Lung (tissue), 12 donors: ENCODE data around the gene HOXA9. TPM values are rescaled to one million over a fixed set of nuclear protein-coding genes. Genes with fewer than 3 reads are reported as not detected.

Source experiments
- ATAC-seq: fragments of 200-7000 bp; cut with Tn5 transposase; one replicate; pipeline ENCODE4 v1.9.1; 2020; ENCODE audit warnings: moderate number of reproducible peaks; ENCODE audit not compliant: insufficient read depth, low FRiP score
- DNase-seq, 3 donors: peaks; one replicate each; pipeline ENCODE4 v3.0.0-alpha.2; 2013 to 2017
- H3K27ac ChIP-seq, 2 donors: one replicate each; pipeline ENCODE4 v1.5.1; 2013; ENCODE audit warnings: mild to moderate bottlenecking in 2 of 2, moderate library complexity in 2 of 2, control low read depth in 1 of 2, inconsistent platforms in 1 of 2, low read depth in 1 of 2, low read length in 1 of 2
- H3K27me3 ChIP-seq, 3 donors: one replicate each; pipeline ENCODE4 v1.5.1; 2013; ENCODE audit warnings: low read length in 2 of 3; ENCODE audit not compliant: control insufficient read depth in 3 of 3, insufficient read depth in 3 of 3
- H3K36me3 ChIP-seq, 4 donors: one replicate each; pipeline ENCODE4 v1.5.1; 2013; ENCODE audit warnings: low read length in 4 of 4, mild to moderate bottlenecking in 1 of 4, moderate library complexity in 1 of 4; ENCODE audit not compliant: control insufficient read depth in 4 of 4, insufficient read depth in 4 of 4
- H3K4me1 ChIP-seq, 5 donors: one replicate each; pipeline ENCODE4 v1.5.1; 2013; ENCODE audit warnings: low read length in 5 of 5, mild to moderate bottlenecking in 2 of 5, moderate library complexity in 1 of 5; ENCODE audit not compliant: control insufficient read depth in 5 of 5, insufficient read depth in 5 of 5
- H3K4me3 ChIP-seq: one replicate; pipeline ENCODE4 v1.5.1; 2013; ENCODE audit warnings: mild to moderate bottlenecking, control low read depth, moderate library complexity
- H3K9ac ChIP-seq, 2 donors: one replicate each; pipeline ENCODE4 v1.5.1; 2013; ENCODE audit warnings: low read length in 2 of 2, control low read depth in 1 of 2; ENCODE audit not compliant: insufficient read depth in 1 of 2
- H3K9me3 ChIP-seq, 4 donors: one replicate each; pipeline ENCODE4 v1.5.1; 2013; ENCODE audit warnings: low read length in 3 of 4, mild to moderate bottlenecking in 1 of 4, moderate library complexity in 1 of 4; ENCODE audit not compliant: control insufficient read depth in 4 of 4, insufficient read depth in 3 of 4
- CTCF ChIP-seq: IDR thresholded peaks from 2 replicates; pipeline ENCODE4 v1.5.1; 2012; ENCODE audit warnings: mild to moderate bottlenecking; ENCODE audit errors: control extremely low read depth, extremely low read depth
- WGBS, 2 donors: extraction: QIAGEN DNeasy Blood & Tissue Kit; methylation state at CpG; one replicate each; pipeline ENCODE4 v1.1.7; 2013; 5-methylcytosine and 5-hydroxymethylcytosine counted together
- polyA plus RNA-seq, 2 donors: library from polyadenylated mRNA; stranded (reverse); fragments of 200-250 nt; gene quantifications; one replicate each; pipeline ENCODE4 v1.2.1, GENCODE V29; 2013
- total RNA-seq, 2 donors: library from RNA; depleted of rRNA in 1 of 2; stranded (reverse); fragments of >200 nt in 1 of 2; gene quantifications; one replicate each; pipeline ENCODE4 v1.2.1, GENCODE V29; 2014 to 2021
- donor health status: control.
- donor health status: control.
- donor health status: Bipolar disorder and iron deficiency.
- donor health status: healthy.
- donor health status: DM: yes; HTN: yes; CAD: no.

The HOXA9 gene
- total and polyA plus RNA-seq, 4 donors = 0.11 to 0.85 (median 0.43) TPM

GRCh38 chr7:27140126-27140857, 25.0 kb downstream of the HOXA9 start:
- Histone ChIP-seq H3K27me3 (peaks cover 0 to 40% (median 11%) of the 10 kb centered on the region in 3 donors), H3K27ac (peak overlapping the region in 1 of 2 donors; percentile 87), H3K9ac (peak overlapping the region; percentile 82 to 100), H3K36me3 (peaks cover 0 to 45% (median 11%) of the 10 kb centered on the region in 4 donors), H3K4me3 (peak overlapping the region; percentile 51), H3K4me1 (peaks cover 0 to 57% (median 0%) of the 10 kb centered on the region in 5 donors), H3K9me3 (no peaks in the 10 kb centered on the region)
- ATAC-seq (no peak), DNase-seq (peak in 2 of 3 donors; percentile 29 to 78)
- TF ChIP-seq CTCF = no peak
- WGBS, 2 donors = 45 to 64% methylated on average over 15 of the region's 15 CpGs

- peaks cover 0 to 61% (median 0%) of the 10 kb centered on the region in 5 donors for H3K4me1 ChIP-seq
- H3K9me3 ChIP-seq = no peaks in the 10 kb centered on the region
- peak overlapping the region in 1 of 2 donors; percentile 87 for H3K27ac ChIP-seq
- DNase-seq (peak; percentile 54 to 79 (median 61)), ATAC-seq (no peak)
- WGBS, 2 donors = 41 to 69% methylated on average over 52 to 53 of the region's 53 CpGs
- peaks cover 0 to 42% (median 12%) of the 10 kb centered on the region in 4 donors for H3K36me3 ChIP-seq
- peak overlapping the region; percentile 82 to 100 for H3K9ac ChIP-seq
- TF ChIP-seq CTCF = no peak
- peaks cover 0 to 42% (median 11%) of the 10 kb centered on the region in 3 donors for H3K27me3 ChIP-seq
- H3K4me3 ChIP-seq = peak overlapping the region; percentile 51
Measured at GRCh38 chr7:27139334-27140125, 25.8 kb downstream of the HOXA9 start.

- Histone ChIP-seq H3K27ac (peak overlapping the region in 1 of 2 donors; percentile 87), H3K9ac (peak overlapping the region; percentile 82 to 98), H3K27me3 (peaks cover 0 to 48% (median 11%) of the 10 kb centered on the region in 3 donors), H3K9me3 (no peaks in the 10 kb centered on the region), H3K4me3 (no peak overlapping the region), H3K4me1 (peaks cover 0 to 62% (median 0%) of the 10 kb centered on the region in 5 donors), H3K36me3 (peaks cover 0 to 39% (median 12%) of the 10 kb centered on the region in 4 donors)
- 39 to 67% methylated on average over 11 of the region's 11 CpGs for WGBS, 2 donors
- TF ChIP-seq CTCF = no peak
- DNase-seq = no peak
- no peak for ATAC-seq
Measured at GRCh38 chr7:27138985-27139333, 26.4 kb downstream of the HOXA9 start.
